NCI-H774 (cell line): Measurements from ENCODE around the gene ENTPD7.
"Not testable (repeated sequence)": the region's sequence is repeated elsewhere in the genome, so short reads cannot be mapped to it uniquely, and the experiment has no call there.

Experiments
- DNase-seq: peaks from one replicate; lab custom pipeline; 2025; lab: John Stamatoyannopoulos, UW

The ENTPD7 gene

DNA sequence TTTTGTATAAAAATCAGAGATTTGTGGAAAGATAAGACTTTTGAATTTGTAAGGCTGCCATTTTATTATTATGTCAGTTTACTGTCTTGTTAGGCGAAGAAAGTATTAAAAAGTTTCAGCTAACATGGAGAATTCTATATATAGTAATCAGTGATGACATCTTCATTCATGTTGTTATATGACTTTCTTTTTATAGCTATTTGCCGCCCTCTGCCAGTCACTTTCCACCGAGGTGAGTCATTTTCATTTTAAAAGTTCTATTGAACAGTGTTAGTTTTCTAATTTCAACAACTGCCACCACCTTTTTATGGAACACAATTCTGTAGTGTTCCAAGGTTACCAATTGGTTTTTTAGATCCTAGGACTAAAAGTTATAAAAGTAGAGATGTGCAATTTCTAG, 84.5 kb downstream of the ENTPD7 start:
- no peak for DNase-seq

DNA sequence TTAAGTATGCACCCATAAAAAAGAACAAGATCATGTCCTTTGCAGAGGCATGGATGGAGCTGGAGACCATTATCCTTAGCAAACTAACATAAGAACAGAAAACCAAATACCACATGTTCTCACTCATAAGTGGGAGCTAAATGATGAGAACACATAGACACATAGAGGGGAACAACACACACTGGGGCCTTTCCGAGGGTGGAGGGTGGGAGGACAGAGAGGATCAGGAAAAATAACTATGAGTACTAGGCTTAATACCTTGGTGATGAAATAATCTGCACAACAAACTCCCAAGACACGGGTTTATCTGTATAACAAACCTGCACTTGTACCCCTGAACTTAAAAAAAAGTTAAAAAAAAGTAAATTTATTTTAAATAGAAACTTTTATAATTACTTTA, 86.9 kb downstream of the ENTPD7 start:
- not testable (repeated sequence) for DNase-seq

GRCh38 chr10:99748823-99749451, 89.6 kb downstream of the ENTPD7 start:
- no peak for DNase-seq

DNA sequence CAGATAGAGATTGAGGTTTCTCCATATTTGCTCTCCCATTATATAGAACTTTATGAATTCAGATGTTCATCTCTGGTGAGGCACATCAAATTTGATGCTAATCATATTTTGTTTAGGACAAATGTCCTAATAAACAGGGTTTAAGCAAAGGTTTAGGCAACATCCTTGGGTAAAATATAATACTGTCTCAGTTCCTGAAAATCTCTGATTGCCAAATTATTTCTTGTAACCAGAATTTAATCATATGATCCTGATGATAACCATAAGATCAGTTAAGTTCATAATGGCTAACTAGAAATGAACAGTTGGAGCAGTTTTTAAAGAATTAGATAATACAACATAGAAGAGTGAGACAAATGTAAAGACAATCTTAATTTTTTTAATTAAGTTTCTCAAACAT, 91.3 kb downstream of the ENTPD7 start:
- DNase-seq, result no peak

GRCh38 chr10:99754670-99755069, 95.4 kb downstream of the ENTPD7 start:
- no peak for DNase-seq
